Measurements from ENCODE around the gene LRRC9. TPM values are rescaled to one million over a fixed set of nuclear protein-coding genes. Genes with fewer than 3 reads are reported as not detected.

The LRRC9 gene
- total and polyA plus RNA-seq, 10 donors, result not detected

- Histone ChIP-seq H3K27me3 (replicated peaks in 1 of 7) (peaks cover 0 to 14% (median 0%) of the 10 kb centered on the region in 7 donors), H3K4me1 (no peaks in the 10 kb centered on the region), H3K4me3 (no peak overlapping the region), H3K36me3 (no peaks in the 10 kb centered on the region), H3K27ac (no peak overlapping the region), H3K9me3 (no peaks in the 10 kb centered on the region)
- intact Hi-C loops (cut with DNase I; ENCODE audit: low total_unique reads), result no loop called here
- WGBS, 5 donors, result 70 to 86% (median 81%) methylated on average over 1 of the region's 1 CpG
- TF ChIP-seq POLR2AphosphoS5 (IDR thresholded peaks at IDR 0.05), result no peak
- no peak for TF ChIP-seq POLR2A (IDR thresholded peaks at IDR 0.05)
- TF ChIP-seq CTCF (IDR thresholded peaks at IDR 0.05 in 8 of 11, conservative IDR thresholded peaks at IDR 0.05 in 3 of 11), result no peak
- DNase-seq, result no peak
Observed at GRCh38 chr14:59913187-59913586, 6.8 kb upstream of the LRRC9 start.

GRCh38 chr14:59918824-59919569 is 947 bp upstream of the LRRC9 start:
- no peak for DNase-seq
- Histone ChIP-seq H3K36me3 (no peaks in the 10 kb centered on the region), H3K27me3 (replicated peaks in 1 of 7) (peaks cover 0 to 46% (median 11%) of the 10 kb centered on the region in 7 donors), H3K4me3 (peak overlapping the region; percentile 28 to 68 (median 37)), H3K4me1 (peaks cover 10 to 17% (median 15%) of the 10 kb centered on the region in 6 donors), H3K9me3 (no peaks in the 10 kb centered on the region), H3K27ac (no peak overlapping the region)
- no peak for TF ChIP-seq POLR2AphosphoS5 (IDR thresholded peaks at IDR 0.05)
- no peak for TF ChIP-seq POLR2A (IDR thresholded peaks at IDR 0.05)
- peak in 8 of 11 experiments; percentile 17 to 47 (median 41) for TF ChIP-seq CTCF (IDR thresholded peaks at IDR 0.05 in 8 of 11, conservative IDR thresholded peaks at IDR 0.05 in 3 of 11)
- intact Hi-C loops (cut with DNase I; ENCODE audit: low total_unique reads), result no loop called here
- WGBS, 5 donors, result 1 to 2% (median 1%) methylated on average over 18 of the region's 18 CpGs

GRCh38 chr14:59920378-59920683 is 387 bp downstream of the LRRC9 start:
- Histone ChIP-seq H3K9me3 (no peaks in the 10 kb centered on the region), H3K27ac (no peak overlapping the region), H3K27me3 (replicated peaks in 1 of 7) (peaks cover 0 to 46% (median 11%) of the 10 kb centered on the region in 7 donors), H3K4me3 (peak overlapping the region in 1 of 8 donors; percentile 50), H3K36me3 (no peaks in the 10 kb centered on the region), H3K4me1 (peaks cover 10 to 17% (median 15%) of the 10 kb centered on the region in 6 donors)
- TF ChIP-seq CTCF (IDR thresholded peaks at IDR 0.05 in 8 of 11, conservative IDR thresholded peaks at IDR 0.05 in 3 of 11) (no peak), POLR2AphosphoS5 (IDR thresholded peaks at IDR 0.05) (no peak), POLR2A (IDR thresholded peaks at IDR 0.05) (no peak)
- intact Hi-C loops (cut with DNase I; ENCODE audit: low total_unique reads), result no loop called here
- no peak for DNase-seq
- WGBS, 5 donors, result 43 to 73% (median 63%) methylated on average over 1 of the region's 1 CpG

- peaks cover 0 to 6% (median 0%) of the 10 kb centered on the region in 7 donors for H3K27me3 ChIP-seq (replicated peaks in 1 of 7)
- WGBS, 5 donors, result 53 to 76% (median 69%) methylated on average over 2 of the region's 2 CpGs
- no peaks in the 10 kb centered on the region for H3K36me3 ChIP-seq
- intact Hi-C loops (cut with DNase I; ENCODE audit: low total_unique reads), result no loop called here
- no peaks in the 10 kb centered on the region for H3K9me3 ChIP-seq
- no peaks in the 10 kb centered on the region for H3K4me1 ChIP-seq
- no peak for TF ChIP-seq POLR2AphosphoS5 (IDR thresholded peaks at IDR 0.05)
- TF ChIP-seq CTCF (IDR thresholded peaks at IDR 0.05 in 8 of 11, conservative IDR thresholded peaks at IDR 0.05 in 3 of 11), result no peak
- TF ChIP-seq POLR2A (IDR thresholded peaks at IDR 0.05), result no peak
- no peak overlapping the region for H3K27ac ChIP-seq
- H3K4me3 ChIP-seq, result no peak overlapping the region
- no peak for DNase-seq
Observed at GRCh38 chr14:59925797-59926196, 5.9 kb downstream of the LRRC9 start.
